Measurements from ENCODE around the gene ACOX2. TPM values are rescaled to one million over a fixed set of nuclear protein-coding genes. Genes with fewer than 3 reads are reported as not detected.

Gene ACOX2
- polyA plus RNA-seq, 2 of the 4 experiments (the other 2 are of a cell fraction), result 4.8 to 23.2 TPM

DNA sequence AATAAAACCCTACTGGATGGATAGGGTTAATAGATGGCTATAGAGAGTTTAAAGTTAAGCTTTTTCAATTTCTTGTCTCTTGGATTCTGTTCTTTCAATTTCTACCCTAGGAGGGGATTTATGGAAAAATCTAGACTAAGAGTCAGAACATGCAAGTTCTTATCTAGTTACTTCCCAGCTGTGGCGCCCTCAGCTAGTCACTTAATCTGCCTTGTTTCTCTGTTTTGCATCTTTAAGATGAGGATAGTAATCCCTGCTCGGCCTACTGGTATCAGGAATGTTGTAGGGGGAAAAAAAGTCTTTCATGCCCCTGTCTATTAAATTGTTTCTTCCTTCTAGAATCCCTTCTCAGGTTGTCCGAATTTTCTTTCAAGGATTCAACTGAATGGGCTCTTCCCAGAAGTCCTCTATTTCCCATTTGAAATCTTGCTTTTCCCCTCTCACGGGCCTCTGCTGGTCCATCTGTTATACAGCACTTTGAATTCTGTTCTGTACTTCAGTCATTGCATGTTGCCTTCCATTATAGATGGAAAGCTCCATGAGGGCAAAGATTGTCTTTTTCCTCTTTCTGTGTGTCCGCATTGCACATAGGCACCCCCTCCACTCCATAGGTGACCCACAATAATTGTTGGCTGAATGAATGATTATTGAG is 40.7 kb downstream of the ACOX2 start:
- no peak for DNase-seq (ENCODE audit: low read depth in 1 of 2, low spot score in 1 of 2)
- FAIRE-seq, result no peak
- H3K4me1 ChIP-seq, result peaks cover 32% of the 10 kb centered on the region
- TF ChIP-seq JUN (IDR thresholded peaks at IDR 0.05) (no peak), BHLHE40 (IDR thresholded peaks at IDR 0.05; ENCODE audit: low read depth, low read length) (no peak), ZC3H11A (IDR thresholded peaks at IDR 0.05) (no peak)
- ChIA-PET POLR2A (no interaction called here), CTCF (interaction anchor here (0.6 to 2.0 kb wide), 2 partner anchors 33 to 35 kb away, joined by 3 to 10 read pairs; no protein-coding TSS in a partner anchor)
- H3K9me3 ChIP-seq, result no peaks in the 10 kb centered on the region
- 88% methylated on average over 5 of the region's 5 CpGs for WGBS (ENCODE audit: missing lambda C conversion rate)
- no peak overlapping the region for H3K27ac ChIP-seq
- ATAC-seq, result no peak
- no peak overlapping the region for H3K4me2 ChIP-seq
- no peak overlapping the region for H3K4me3 ChIP-seq

GRCh38 chr3:58495101-58495500 is 41.9 kb downstream of the ACOX2 start:
- Histone ChIP-seq H3K27ac (no peak overlapping the region), H3K4me1 (peaks cover 41% of the 10 kb centered on the region), H3K4me2 (peak overlapping the region; percentile 90), H3K9me3 (no peaks in the 10 kb centered on the region), H3K4me3 (no peak overlapping the region)
- no peak for DNase-seq (ENCODE audit: low read depth in 1 of 2, low spot score in 1 of 2)
- POLR2A ChIA-PET, result no interaction called here
- no peak for FAIRE-seq
- CTCF ChIA-PET, result interaction anchor here (0.6 to 2.0 kb wide), 5 partner anchors 22 to 318 kb away, joined by 3 to 10 read pairs (median 3); no protein-coding TSS in a partner anchor
- TF ChIP-seq CHD4 (IDR thresholded peaks at IDR 0.05; ENCODE audit: borderline replicate concordance) (no peak), SREBF2 (IDR thresholded peaks at IDR 0.05) (no peak), HES2 (IDR thresholded peaks at IDR 0.05) (no peak), HOXB5 (CRISPR knock-in tag; IDR thresholded peaks at IDR 0.05) (no peak), MAFK (IDR thresholded peaks at IDR 0.05; ENCODE audit: partially characterized antibody) (no peak), ZFP36 (IDR thresholded peaks at IDR 0.05; ENCODE audit: borderline replicate concordance, partially characterized antibody) (no peak), ZC3H11A (IDR thresholded peaks at IDR 0.05) (no peak), HOXA7 (CRISPR knock-in tag; IDR thresholded peaks at IDR 0.05) (no peak), ATOH8 (CRISPR knock-in tag; IDR thresholded peaks at IDR 0.05; ENCODE audit: low read depth) (no peak), CEBPB (IDR thresholded peaks at IDR 0.05) (no peak), FOXS1 (CRISPR knock-in tag; IDR thresholded peaks at IDR 0.05) (no peak), PHF8 (IDR thresholded peaks at IDR 0.05; ENCODE audit: borderline replicate concordance, low read depth) (no peak), PBX3 (IDR thresholded peaks at IDR 0.05) (no peak), ZSCAN20 (CRISPR knock-in tag; IDR thresholded peaks at IDR 0.05) (no peak)
- TF ChIP-seq, protein P1, sequence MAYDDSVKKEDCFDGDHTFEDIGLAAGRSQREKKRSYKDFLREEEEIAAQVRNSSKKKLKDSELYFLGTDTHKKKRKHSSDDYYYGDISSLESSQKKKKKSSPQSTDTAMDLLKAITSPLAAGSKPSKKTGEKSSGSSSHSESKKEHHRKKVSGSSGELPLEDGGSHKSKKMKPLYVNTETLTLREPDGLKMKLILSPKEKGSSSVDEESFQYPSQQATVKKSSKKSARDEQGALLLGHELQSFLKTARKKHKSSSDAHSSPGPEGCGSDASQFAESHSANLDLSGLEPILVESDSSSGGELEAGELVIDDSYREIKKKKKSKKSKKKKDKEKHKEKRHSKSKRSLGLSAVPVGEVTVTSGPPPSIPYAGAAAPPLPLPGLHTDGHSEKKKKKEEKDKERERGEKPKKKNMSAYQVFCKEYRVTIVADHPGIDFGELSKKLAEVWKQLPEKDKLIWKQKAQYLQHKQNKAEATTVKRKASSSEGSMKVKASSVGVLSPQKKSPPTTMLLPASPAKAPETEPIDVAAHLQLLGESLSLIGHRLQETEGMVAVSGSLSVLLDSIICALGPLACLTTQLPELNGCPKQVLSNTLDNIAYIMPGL (CRISPR knock-in tag; IDR thresholded peaks at IDR 0.05; ENCODE audit: borderline replicate concordance), result no peak
- TF ChIP-seq, protein P2, sequence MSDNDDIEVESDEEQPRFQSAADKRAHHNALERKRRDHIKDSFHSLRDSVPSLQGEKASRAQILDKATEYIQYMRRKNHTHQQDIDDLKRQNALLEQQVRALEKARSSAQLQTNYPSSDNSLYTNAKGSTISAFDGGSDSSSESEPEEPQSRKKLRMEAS (IDR thresholded peaks at IDR 0.05), result no peak
- ATAC-seq, result no peak
- WGBS (ENCODE audit: missing lambda C conversion rate), result 93% methylated on average over 3 of the region's 3 CpGs

- H3K9me3 ChIP-seq, result no peaks in the 10 kb centered on the region
- H3K4me1 ChIP-seq, result peaks cover 43% of the 10 kb centered on the region
- ChIA-PET POLR2A (no interaction called here), CTCF (interaction anchor here (1.1 to 3.5 kb wide), 3 partner anchors 23 to 64 kb away, joined by 3 to 23 read pairs (median 20); no protein-coding TSS in a partner anchor)
- peak overlapping the region; percentile 90 for H3K4me2 ChIP-seq
- 60% methylated on average over 3 of the region's 3 CpGs for WGBS (ENCODE audit: missing lambda C conversion rate)
- TF ChIP-seq CTCF (IDR thresholded peaks at IDR 0.05), result no peak
- TF ChIP-seq FOSL2 (IDR thresholded peaks at IDR 0.05), result no peak
- TF ChIP-seq FOSL2 (CRISPR knock-in tag; IDR thresholded peaks at IDR 0.05), result no peak
- TF ChIP-seq NFE2L2 (conservative IDR thresholded peaks at IDR 0.05; ENCODE audit: low read length), result no peak
- TF ChIP-seq BCL3 (IDR thresholded peaks at IDR 0.05), result no peak
- TF ChIP-seq NPAS2 (CRISPR knock-in tag; IDR thresholded peaks at IDR 0.05; ENCODE audit: borderline replicate concordance), result no peak
- TF ChIP-seq USF2 (IDR thresholded peaks at IDR 0.05), result no peak
- TF ChIP-seq RCOR1 (IDR thresholded peaks at IDR 0.05; ENCODE audit: low read depth, low read length), result no peak
- no peak for DNase-seq (ENCODE audit: low read depth in 1 of 2, low spot score in 1 of 2)
- no peak for FAIRE-seq
- no peak for ATAC-seq
- H3K27ac ChIP-seq, result no peak overlapping the region
- peak overlapping the region; percentile 83; the same call in 1 of the 3 replicates for H3K4me3 ChIP-seq
Observed at GRCh38 chr3:58494107-58494506, 42.9 kb downstream of the ACOX2 start.
